Motor neuron (in vitro differentiated cells): ENCODE data around the gene PLCE1. TPM values are rescaled to one million over a fixed set of nuclear protein-coding genes. Genes with fewer than 3 reads are reported as not detected.

ENCODE experiments used
- ATAC-seq, 8 experiments: fragments of 200-7000 bp; cut with Tn5 transposase; replicated peaks in 6 of 8; 2 replicates each; pipeline ENCODE4 v1.8.0; 2021; ENCODE audit warnings: mild to moderate bottlenecking in 8 of 8, moderate library complexity in 8 of 8
- H3K27ac ChIP-seq, 2 donors: fragments of 250-450 bp; sonication (Bioruptor Pico); 2 replicates each; pipeline ENCODE4 v1.9.0; 2021; ENCODE audit warnings: antibody characterized with exemption in 2 of 2, mild to moderate bottlenecking in 2 of 2, moderate library complexity in 1 of 2
- H3K4me1 ChIP-seq, 2 donors: fragments of 250-450 bp; sonication (Bioruptor Pico); replicated peaks in 1 of 2; 2 replicates each; pipeline ENCODE4 v1.6.1; 2021; ENCODE audit warnings: antibody characterized with exemption in 2 of 2, mild to moderate bottlenecking in 2 of 2, moderate library complexity in 1 of 2
- H3K4me3 ChIP-seq, 5 donors: fragments of 250-450 bp; sonication (Bioruptor Pico); 2 replicates each; pipeline ENCODE4 v1.9.0; 2021; ENCODE audit warnings: antibody characterized with exemption in 5 of 5, mild to moderate bottlenecking in 5 of 5, moderate library complexity in 4 of 5
- WGBS, 10 experiments: fragments of 450-650 bp; shearing (Covaris generic); methylation state at CpG; one replicate each; pipeline ENCODE4 v1.0.0; 2022; 5-methylcytosine and 5-hydroxymethylcytosine counted together
- in situ Hi-C, 9 experiments: fragments of 400-800 bp; cut with MboI; loops; one replicate each; pipeline ENCODE4 v1.15.0; 2021; ENCODE audit warnings: low sequenced_read_pairs in 9 of 9, low pct_unique_long_range_greater_than_20kb in 2 of 9; ENCODE audit not compliant: unreplicated experiment in 9 of 9
- total RNA-seq, 8 experiments: library from RNA; unstranded; fragments of 300-600 nt; gene quantifications; 2 replicates each; pipeline versions ENCODE4 v1.2.3 to v1.2.4, GENCODE V29; 2022

The PLCE1 gene
- total RNA-seq, 8 experiments from 2014 or later: 1.3 to 29.3 (median 3.1) TPM

DNA sequence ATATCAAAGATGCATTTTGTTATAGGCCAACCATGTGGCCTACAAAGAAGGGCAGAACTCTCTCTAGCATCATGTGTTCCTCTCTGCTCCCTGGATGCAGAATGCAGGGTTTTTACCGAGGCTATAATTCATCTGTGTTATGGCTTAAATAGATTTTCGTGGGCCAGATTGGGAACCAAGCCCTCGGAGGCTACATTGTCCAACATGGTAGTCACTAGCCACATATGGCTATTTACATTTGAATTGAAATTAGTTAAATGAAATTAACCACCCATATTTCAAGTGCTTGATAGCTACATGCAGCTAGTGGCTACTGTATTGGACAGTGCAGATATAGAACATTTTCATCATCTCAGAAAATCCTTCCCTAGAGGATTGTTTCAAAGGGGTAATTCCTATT is 2.8 kb downstream of the PLCE1 start:
- Histone ChIP-seq H3K4me1 (no peaks in the 10 kb centered on the region), H3K27ac (no peak overlapping the region), H3K4me3 (no peak overlapping the region)
- ATAC-seq: no peak
- 3 to 93% (median 57%) methylated on average over 1 to 3 of the region's 3 CpGs; no CpG with 5 or more reads in 2 of the 10 experiments for WGBS, 10 experiments
- in situ Hi-C loops: no loop called here

DNA sequence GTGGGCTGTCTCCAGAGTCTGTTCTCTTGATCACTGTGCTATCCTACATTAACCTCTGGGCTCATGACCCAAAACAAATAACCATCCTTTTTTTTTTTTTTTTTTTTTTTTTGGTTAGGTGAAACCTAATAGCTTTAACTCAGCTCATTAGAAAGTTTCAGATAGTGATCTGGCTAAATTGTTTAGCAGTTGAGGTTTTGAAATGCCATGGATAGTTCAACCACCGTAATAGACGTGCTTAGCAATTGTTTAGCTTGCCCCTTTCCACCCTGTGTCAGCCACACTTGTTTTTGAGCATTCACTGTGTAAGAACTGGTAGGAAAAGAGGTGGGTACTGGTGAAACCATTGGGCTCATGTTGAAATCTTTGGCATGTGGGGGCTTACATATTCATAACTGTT is 3.8 kb downstream of the PLCE1 start:
- no peaks in the 10 kb centered on the region for H3K4me1 ChIP-seq
- ATAC-seq: no peak
- WGBS, 10 experiments: 20 to 100% (median 79%) methylated on average over 1 to 2 of the region's 2 CpGs; no CpG with 5 or more reads in 4 of the 10 experiments
- in situ Hi-C loops: no loop called here
- H3K4me3 ChIP-seq: no peak overlapping the region
- H3K27ac ChIP-seq: no peak overlapping the region

DNA sequence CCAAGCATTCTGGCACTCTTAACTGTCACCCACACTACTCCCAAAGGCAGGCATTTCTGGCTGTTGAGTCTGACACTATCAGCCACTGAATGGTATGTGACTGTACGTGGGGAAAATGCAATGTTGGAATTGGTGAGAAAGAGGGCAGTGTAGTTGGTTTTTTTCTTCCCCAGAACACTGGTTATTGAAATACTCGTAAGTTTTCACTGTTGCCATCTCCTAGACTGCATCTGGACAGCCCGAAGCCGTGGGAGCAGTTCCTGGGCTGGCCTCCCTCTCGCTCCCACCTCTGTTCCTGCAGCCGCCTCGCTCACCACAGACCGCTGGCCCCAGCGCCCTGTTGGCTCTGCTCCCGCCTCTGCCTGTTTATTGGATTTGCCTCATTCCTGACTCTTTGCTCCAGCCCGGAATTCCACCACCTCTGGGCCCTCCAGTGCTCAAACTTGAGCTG is 5.7 kb downstream of the PLCE1 start:
- no peak overlapping the region for H3K4me3 ChIP-seq
- in situ Hi-C loops: no loop called here
- ATAC-seq: peak in 2 of 8 experiments; percentile 39 to 43
- no peak overlapping the region for H3K27ac ChIP-seq
- WGBS, 10 experiments: 0 to 100% (median 92%) methylated on average over 1 to 5 of the region's 11 CpGs; no CpG with 5 or more reads in 3 of the 10 experiments
- no peaks in the 10 kb centered on the region for H3K4me1 ChIP-seq

DNA sequence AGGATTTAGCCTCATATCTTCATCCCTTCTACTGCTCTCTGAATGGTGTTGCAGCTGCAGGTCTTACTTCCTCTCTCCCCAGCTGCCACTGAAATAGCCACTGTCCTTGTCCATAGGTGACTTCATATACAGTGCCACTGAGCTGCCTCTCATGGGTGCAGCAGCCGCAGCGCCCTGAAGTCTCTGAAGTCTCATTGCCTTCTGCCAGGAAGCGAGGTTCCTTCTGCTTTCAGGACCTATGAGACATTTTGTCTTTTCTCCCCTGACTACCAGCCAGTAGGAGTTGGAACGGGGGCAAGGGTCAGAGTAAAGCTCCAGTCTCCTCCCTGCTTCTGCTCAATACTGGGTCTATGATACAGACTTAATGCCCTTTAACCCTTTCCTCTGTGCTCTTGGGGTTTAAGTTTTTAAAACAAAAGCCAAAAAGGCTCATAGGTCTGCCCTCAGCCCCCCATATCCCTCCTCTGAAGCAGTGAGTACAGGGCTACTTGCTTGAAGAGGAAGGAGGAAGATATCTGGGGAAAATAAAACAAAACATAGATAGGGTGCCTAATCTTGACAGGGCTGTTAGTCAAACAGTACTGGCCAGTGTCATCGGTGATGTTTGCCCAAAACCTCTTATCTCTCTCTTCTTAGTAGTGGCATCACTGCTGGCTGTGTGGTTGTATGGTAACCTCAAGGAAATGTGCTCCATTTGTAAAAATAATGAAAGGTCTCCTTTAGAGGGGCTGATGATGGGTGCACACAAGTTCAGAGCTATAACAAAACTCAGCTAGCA is 7.1 kb downstream of the PLCE1 start:
- ATAC-seq: no peak
- in situ Hi-C loops: no loop called here
- Histone ChIP-seq H3K4me3 (no peak overlapping the region), H3K27ac (no peak overlapping the region), H3K4me1 (no peaks in the 10 kb centered on the region)
- WGBS, 10 experiments: 49 to 96% (median 71%) methylated on average over 3 to 4 of the region's 5 CpGs; no CpG with 5 or more reads in 2 of the 10 experiments

DNA sequence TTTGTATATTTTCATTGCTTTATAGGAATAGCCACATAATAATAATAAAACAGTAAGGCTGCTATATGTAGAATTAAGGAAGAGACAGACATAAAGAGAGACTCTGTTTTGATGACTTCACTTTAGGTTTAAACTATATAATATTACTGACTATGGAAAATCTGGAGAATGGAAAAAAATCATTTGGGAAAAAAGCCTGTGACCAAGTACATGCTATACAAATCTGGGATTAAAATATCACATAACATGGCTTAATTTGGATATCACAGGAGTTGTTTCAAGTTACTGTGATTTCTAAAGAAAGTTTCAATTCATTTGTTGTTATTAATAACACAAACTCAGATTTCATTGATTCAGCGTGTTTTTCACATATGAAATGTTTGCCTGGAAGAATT is 7.7 kb downstream of the PLCE1 start:
- H3K27ac ChIP-seq: no peak overlapping the region
- in situ Hi-C loops: no loop called here
- ATAC-seq: no peak
- WGBS, 10 experiments: 70 to 100% (median 100%) methylated on average over 1 of the region's 1 CpG; no CpG with 5 or more reads in 2 of the 10 experiments
- no peak overlapping the region for H3K4me3 ChIP-seq
- no peaks in the 10 kb centered on the region for H3K4me1 ChIP-seq

DNA sequence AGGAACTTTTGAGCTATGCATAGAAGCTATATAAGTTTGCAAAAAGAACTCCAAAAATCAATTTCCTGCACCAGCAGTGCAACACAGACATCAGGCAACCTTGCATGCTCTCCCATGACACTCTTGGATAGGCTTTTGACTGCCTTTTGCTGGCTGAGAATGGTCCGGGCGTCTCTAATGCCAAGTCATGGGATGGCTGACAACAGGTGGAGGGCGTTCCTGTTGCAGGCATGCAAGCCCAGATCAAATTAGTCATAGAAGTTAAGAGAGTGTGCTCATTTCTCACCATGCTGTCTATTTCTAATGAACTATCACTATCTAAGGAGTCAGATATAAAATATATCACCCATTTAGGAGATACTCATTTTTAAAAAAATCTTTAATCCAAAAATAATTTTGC is 8.4 kb downstream of the PLCE1 start:
- ATAC-seq: peak in 2 of 8 experiments; percentile 38 to 85
- no peaks in the 10 kb centered on the region for H3K4me1 ChIP-seq
- no peak overlapping the region for H3K4me3 ChIP-seq
- WGBS, 10 experiments: 0 to 100% (median 86%) methylated on average over 1 to 3 of the region's 3 CpGs; no CpG with 5 or more reads in 2 of the 10 experiments
- no peak overlapping the region for H3K27ac ChIP-seq
- in situ Hi-C loops: no loop called here

DNA sequence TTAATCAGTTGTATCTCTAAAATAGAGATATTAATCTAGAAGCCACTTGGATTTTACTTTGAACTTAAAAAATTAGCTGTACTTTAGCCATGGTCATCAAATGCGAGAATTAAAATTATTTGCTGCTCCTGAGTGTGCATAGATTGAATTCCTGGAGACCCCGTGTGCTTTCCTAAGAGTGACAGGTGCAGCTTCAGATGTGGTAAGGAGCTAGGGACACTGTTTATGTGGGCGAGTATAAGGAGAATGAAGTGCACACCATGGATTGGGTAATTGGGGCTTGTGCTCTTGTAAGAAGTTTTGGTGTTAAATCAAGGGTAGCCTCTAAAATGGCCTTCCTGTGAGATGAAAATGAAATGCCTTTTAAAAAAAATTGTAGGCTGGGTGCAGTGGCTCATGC is 9.8 kb downstream of the PLCE1 start:
- in situ Hi-C loops: no loop called here
- no peaks in the 10 kb centered on the region for H3K4me1 ChIP-seq
- no peak for ATAC-seq
- 72 to 100% (median 83%) methylated on average over 1 to 2 of the region's 3 CpGs; no CpG with 5 or more reads in 2 of the 10 experiments for WGBS, 10 experiments
- no peak overlapping the region for H3K4me3 ChIP-seq
- H3K27ac ChIP-seq: no peak overlapping the region

DNA sequence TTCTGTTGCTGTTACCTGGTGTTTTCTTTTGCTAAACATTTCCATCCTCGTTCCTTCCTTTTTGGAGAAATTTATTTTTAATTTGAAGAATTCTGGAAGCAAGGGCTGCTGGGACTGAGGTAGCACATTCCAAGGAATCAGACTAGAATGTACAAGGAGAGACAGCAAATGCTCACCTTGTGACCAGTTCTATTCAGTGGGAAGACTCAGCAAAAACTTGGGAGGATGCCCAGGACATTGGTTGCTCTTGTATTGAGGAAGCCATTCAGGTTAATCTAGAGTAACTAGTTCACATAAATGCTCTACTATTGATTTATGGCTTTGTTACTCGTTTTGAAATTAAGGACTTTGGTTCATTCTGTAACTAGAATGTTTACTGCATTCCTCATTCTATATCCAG is 11.3 kb downstream of the PLCE1 start:
- no peak overlapping the region for H3K4me3 ChIP-seq
- in situ Hi-C loops: no loop called here
- ATAC-seq: no peak
- no peaks in the 10 kb centered on the region for H3K4me1 ChIP-seq
- no peak overlapping the region for H3K27ac ChIP-seq
- WGBS, 10 experiments: 30 to 100% (median 77%) methylated on average over 1 to 2 of the region's 2 CpGs

DNA sequence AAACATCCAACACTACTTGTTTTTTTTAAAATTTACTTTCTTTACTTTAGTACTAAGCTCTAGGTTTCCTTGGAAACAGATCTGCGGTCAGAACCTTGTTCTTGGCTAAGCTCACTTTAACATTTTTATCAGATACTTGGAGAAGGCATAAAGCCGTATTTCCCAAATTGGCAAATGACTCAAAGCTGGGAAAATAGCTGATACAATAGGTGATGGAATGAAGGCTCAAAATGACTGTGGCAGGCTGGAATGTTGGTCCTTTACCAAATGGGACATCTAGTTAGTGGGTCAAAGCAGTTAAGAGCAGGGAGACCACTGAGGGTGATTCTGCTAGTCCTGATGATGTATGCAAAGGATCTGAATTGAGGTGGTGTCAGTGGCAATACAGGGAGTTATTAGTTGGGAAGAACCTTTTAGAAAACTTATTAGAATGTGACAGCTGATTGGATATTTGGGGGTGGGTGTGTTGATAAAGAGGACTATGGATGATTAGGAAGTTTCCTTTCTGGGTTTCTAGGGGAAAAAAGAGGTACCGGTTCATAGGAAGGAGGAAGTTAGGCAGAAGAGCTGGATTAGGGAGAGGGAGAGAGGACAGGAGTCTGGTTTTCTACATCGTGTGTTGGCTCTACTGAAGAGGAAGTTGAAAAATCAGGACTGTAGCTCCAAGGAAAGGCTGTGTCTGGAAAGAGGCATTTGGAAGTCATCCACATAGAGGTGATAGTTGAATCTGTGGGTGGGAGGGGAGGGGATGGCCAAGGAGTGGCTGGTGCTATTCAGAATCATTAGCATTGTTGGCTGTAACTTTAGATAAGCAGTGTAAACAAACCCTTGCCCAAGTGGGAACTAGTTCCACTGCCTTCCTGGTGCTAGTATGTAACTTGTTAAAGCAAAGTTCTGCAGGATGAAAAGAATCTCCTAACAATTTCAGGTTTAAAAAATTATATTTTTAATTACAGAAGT is 13.1 kb downstream of the PLCE1 start:
- in situ Hi-C loops: no loop called here
- no peaks in the 10 kb centered on the region for H3K4me1 ChIP-seq
- H3K4me3 ChIP-seq: no peak overlapping the region
- ATAC-seq: peak in 2 of 8 experiments; percentile 66 to 75
- no peak overlapping the region for H3K27ac ChIP-seq
- WGBS, 10 experiments: 0 to 93% (median 79%) methylated on average over 1 to 4 of the region's 4 CpGs

DNA sequence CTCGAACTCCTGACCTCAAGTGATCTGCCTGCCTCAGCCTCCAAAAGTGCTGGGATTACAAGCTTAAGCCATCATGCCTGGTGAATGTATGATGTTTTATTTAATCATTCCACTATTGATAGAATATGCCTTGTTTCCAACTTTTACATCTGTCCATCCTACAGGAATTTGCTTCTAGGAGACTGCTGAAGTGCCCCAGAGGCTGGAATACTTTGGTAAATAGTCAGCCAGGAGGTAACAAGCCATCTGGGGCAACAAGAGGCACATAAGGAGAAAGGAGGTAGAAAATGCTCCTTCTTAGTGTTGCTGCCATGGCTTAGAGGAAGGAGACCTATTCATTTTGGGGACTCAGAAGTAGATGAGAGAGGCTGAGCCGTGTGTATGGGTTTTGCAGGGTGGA is 14.8 kb downstream of the PLCE1 start:
- Histone ChIP-seq H3K4me3 (no peak overlapping the region), H3K4me1 (no peaks in the 10 kb centered on the region), H3K27ac (no peak overlapping the region)
- in situ Hi-C loops: no loop called here
- ATAC-seq: no peak
- WGBS, 10 experiments: 0 to 100% (median 80%) methylated on average over 1 to 2 of the region's 2 CpGs; no CpG with 5 or more reads in 1 of the 10 experiments

DNA sequence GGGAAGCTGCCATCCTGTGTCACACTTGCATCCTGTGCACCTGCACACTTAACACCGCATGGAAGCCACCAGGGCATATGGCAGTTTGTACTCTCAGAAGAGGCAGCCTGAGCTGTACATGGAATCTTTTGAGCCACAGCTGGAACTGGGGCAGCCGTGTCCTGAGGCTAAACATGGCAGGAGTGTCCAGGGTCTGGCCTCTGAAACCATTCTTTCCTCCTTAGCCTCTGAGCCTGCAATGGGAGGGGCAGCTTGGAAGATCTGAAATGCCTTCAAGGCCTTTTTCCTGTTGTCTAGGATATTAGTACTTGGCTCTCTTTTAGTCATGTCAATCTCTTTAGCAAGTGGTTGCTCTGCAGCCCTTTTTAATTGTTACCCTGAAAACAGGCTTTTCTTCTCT is 16.4 kb downstream of the PLCE1 start:
- Histone ChIP-seq H3K27ac (no peak overlapping the region), H3K4me3 (no peak overlapping the region), H3K4me1 (no peaks in the 10 kb centered on the region)
- WGBS, 10 experiments: 20 to 100% (median 85%) methylated on average over 1 to 2 of the region's 2 CpGs; no CpG with 5 or more reads in 2 of the 10 experiments
- in situ Hi-C loops: no loop called here
- ATAC-seq: no peak

DNA sequence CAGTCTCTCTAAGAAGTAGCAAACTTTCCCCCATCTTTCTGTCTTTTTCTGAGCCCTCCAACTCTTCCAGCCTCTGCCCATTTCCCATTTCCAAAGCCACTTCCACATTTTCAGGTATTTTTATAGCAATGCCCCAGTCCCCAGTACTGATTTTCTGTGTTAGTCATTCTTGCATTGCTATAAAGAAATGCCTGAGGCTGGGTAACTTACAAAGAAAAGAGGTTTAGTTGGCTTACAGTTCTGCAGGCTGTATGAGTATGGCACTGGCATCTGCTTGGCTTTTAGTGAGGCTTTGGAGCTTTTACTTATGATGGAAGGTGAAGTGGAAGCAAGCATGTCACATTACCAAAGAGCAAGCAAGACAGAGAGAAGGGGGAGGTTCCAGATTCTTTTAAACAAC is 17.2 kb downstream of the PLCE1 start:
- Histone ChIP-seq H3K4me3 (no peak overlapping the region), H3K4me1 (no peaks in the 10 kb centered on the region), H3K27ac (no peak overlapping the region)
- in situ Hi-C loops: no loop called here
- ATAC-seq: no peak

DNA sequence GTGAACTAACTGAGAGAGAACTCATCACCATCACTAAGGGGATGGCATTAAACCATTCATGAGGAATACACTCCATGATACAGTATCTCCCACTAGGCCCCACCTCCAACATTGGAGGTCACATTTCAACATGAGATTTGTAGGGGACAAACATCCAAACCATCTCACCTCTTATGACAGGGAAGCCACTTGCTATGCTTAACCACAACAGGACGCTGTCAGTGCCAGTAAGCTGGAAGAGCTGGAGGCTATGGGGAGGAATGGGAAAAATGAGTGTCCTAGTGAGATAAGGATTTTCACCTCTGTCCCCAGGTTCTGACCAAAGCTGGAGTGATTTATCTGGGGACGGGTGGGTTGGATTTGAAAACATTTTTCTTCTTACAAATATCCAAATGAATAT is 17.6 kb downstream of the PLCE1 start:
- H3K4me1 ChIP-seq: no peaks in the 10 kb centered on the region
- in situ Hi-C loops: no loop called here
- no peak for ATAC-seq
- no peak overlapping the region for H3K4me3 ChIP-seq
- 0 to 90% (median 77%) methylated on average over 1 to 2 of the region's 2 CpGs; no CpG with 5 or more reads in 2 of the 10 experiments for WGBS, 10 experiments
- H3K27ac ChIP-seq: no peak overlapping the region
